Thyroid gland (tissue), 4 donors: ENCODE results near the gene APOF. TPM values are rescaled to one million over a fixed set of nuclear protein-coding genes. Genes with fewer than 3 reads are reported as not detected.
"Not testable (repeated sequence)": the region's sequence is repeated elsewhere in the genome, so short reads cannot be mapped to it uniquely, and the experiment has no call there.

Source experiments
- DNase-seq, 2 donors: peaks; one replicate each; pipeline ENCODE4 v3.0.0-alpha.2; 2019
- H3K27ac ChIP-seq, 3 donors: fragments of 200-600 bp; sonication (generic); 1 replicate in 2 of 3; 2 replicates in 1 of 3; pipeline ENCODE4 v1.5.1; 2016 to 2019; ENCODE audit warnings: mild to moderate bottlenecking in 1 of 3, moderate library complexity in 1 of 3
- H3K27me3 ChIP-seq: fragments of 200-600 bp; sonication (generic); one replicate; pipeline ENCODE4 v1.5.1; 2019
- H3K36me3 ChIP-seq, 2 donors: fragments of 200-600 bp; sonication (generic); one replicate each; pipeline ENCODE4 v1.5.1; 2016 to 2019
- H3K4me1 ChIP-seq, 2 donors: fragments of 200-600 bp; sonication (generic); one replicate each; pipeline ENCODE4 v1.5.1; 2017 to 2019
- H3K4me3 ChIP-seq, 3 donors: fragments of 200-600 bp; sonication (generic); replicated peaks in 1 of 3; 1 replicate in 2 of 3; 2 replicates in 1 of 3; pipeline ENCODE4 v1.5.1; 2016; ENCODE audit warnings: mild to moderate bottlenecking in 1 of 3
- H3K9me3 ChIP-seq: fragments of 200-600 bp; sonication (generic); one replicate; pipeline ENCODE4 v1.5.1; 2017
- CTCF ChIP-seq, 6 experiments: fragments of 200-600 bp in 3 of 6; fragments of 450-650 bp in 3 of 6; sonication (generic) in 3 of 6; IDR thresholded peaks; one replicate each; pipeline ENCODE4 v1.5.1; 2016 to 2019; ENCODE audit warnings: antibody characterized with exemption in 6 of 6, mild to moderate bottlenecking in 2 of 6, inconsistent platforms in 1 of 6, moderate library complexity in 1 of 6
- POLR2A ChIP-seq, 2 donors: fragments of 450-650 bp; IDR thresholded peaks; one replicate each; pipeline ENCODE4 v1.6.1; 2017; ENCODE audit warnings: antibody characterized with exemption in 2 of 2, mild to moderate bottlenecking in 2 of 2, moderate library complexity in 1 of 2
- WGBS, 2 donors: methylation state at CpG; one replicate each; pipeline ENCODE4 v1.1.5; 2017; 5-methylcytosine and 5-hydroxymethylcytosine counted together
- intact Hi-C: fragments of 100-400 bp; cut with DNase I; formaldehyde crosslinking; loops from one replicate; pipeline ENCODE4 v1.15.1; 2023
- total RNA-seq, 4 donors: library from RNA; depleted of rRNA; stranded (reverse); fragments of >200 nt; gene quantifications; one replicate each; pipeline ENCODE4 v1.2.3, GENCODE V29; 2016

The APOF gene
- total RNA-seq, 4 donors from 2014 or later, result not detected

- 5 to 6% methylated on average over 1 of the region's 1 CpG for WGBS, 2 donors
Measured at GRCh38 chr12:56358836-56359532, 3.7 kb downstream of the APOF start.

GRCh38 chr12:56351325-56351724, 11.3 kb downstream of the APOF start:
- H3K36me3 ChIP-seq, result peaks cover 83 to 88% of the 10 kb centered on the region in 2 donors
- no peak for TF ChIP-seq POLR2A (IDR thresholded peaks at IDR 0.05)
- TF ChIP-seq CTCF (IDR thresholded peaks at IDR 0.05), result no peak

More at GRCh38 chr12:56358836-56359532, 3.7 kb downstream of the APOF start:
- H3K27ac ChIP-seq, result peak overlapping the region in 2 of 3 donors; percentile 78 to 80
- intact Hi-C loops, result loop anchor here (10.0 kb wide), 1 partner anchor 96 kb away; the partner anchor contains the start of gene MIP
- peaks cover 22 to 27% of the 10 kb centered on the region in 2 donors for H3K36me3 ChIP-seq
- TF ChIP-seq POLR2A (IDR thresholded peaks at IDR 0.05) (no peak), CTCF (IDR thresholded peaks at IDR 0.05) (no peak)
- no peaks in the 10 kb centered on the region for H3K9me3 ChIP-seq
- no peak for DNase-seq
- no peaks in the 10 kb centered on the region for H3K27me3 ChIP-seq
- peaks cover 14 to 21% of the 10 kb centered on the region in 2 donors for H3K4me1 ChIP-seq
- H3K4me3 ChIP-seq, result peak overlapping the region in 2 of 3 donors; percentile 24 to 40

GRCh38 chr12:56350662-56351061, 12.0 kb downstream of the APOF start:
- Histone ChIP-seq H3K36me3 (peaks cover 83 to 88% of the 10 kb centered on the region in 2 donors), H3K4me3 (no peak overlapping the region)
- intact Hi-C loops, result loop anchor here (5.0 to 10.0 kb wide), 2 partner anchors 33 to 104 kb away; partner anchors contain the start of genes CNPY2 and MIP

More at GRCh38 chr12:56351325-56351724, 11.3 kb downstream of the APOF start:
- H3K27me3 ChIP-seq, result no peaks in the 10 kb centered on the region
- no peak for DNase-seq
- intact Hi-C loops, result loop anchor here (5.0 to 10.0 kb wide), 2 partner anchors 34 to 103 kb away; partner anchors contain the start of genes CNPY2 and MIP
- H3K27ac ChIP-seq, result no peak overlapping the region
- H3K4me1 ChIP-seq, result no peaks in the 10 kb centered on the region
- H3K4me3 ChIP-seq, result no peak overlapping the region
- H3K9me3 ChIP-seq, result no peaks in the 10 kb centered on the region
- 100% methylated on average over 2 of the region's 2 CpGs for WGBS, 2 donors

GRCh38 chr12:56348776-56349175, 13.9 kb downstream of the APOF start:
- Histone ChIP-seq H3K36me3 (peaks cover 75 to 76% of the 10 kb centered on the region in 2 donors), H3K4me3 (no peak overlapping the region), H3K4me1 (no peaks in the 10 kb centered on the region), H3K27ac (no peak overlapping the region), H3K27me3 (no peaks in the 10 kb centered on the region), H3K9me3 (no peaks in the 10 kb centered on the region)
- TF ChIP-seq CTCF (IDR thresholded peaks at IDR 0.05) (no peak), POLR2A (IDR thresholded peaks at IDR 0.05) (no peak)
- 89 to 100% methylated on average over 5 of the region's 5 CpGs for WGBS, 2 donors
- intact Hi-C loops, result no loop called here
- DNase-seq, result no peak

More at GRCh38 chr12:56350662-56351061, 12.0 kb downstream of the APOF start:
- Histone ChIP-seq H3K9me3 (no peaks in the 10 kb centered on the region), H3K27ac (no peak overlapping the region), H3K27me3 (no peaks in the 10 kb centered on the region), H3K4me1 (no peaks in the 10 kb centered on the region)
- DNase-seq, result no peak
- TF ChIP-seq CTCF (IDR thresholded peaks at IDR 0.05), result no peak
- 82 to 87% methylated on average over 2 of the region's 2 CpGs for whole genome bisulfite sequencing, 2 donors

- 89 to 95% methylated on average over 9 of the region's 9 CpGs for WGBS, 2 donors
- H3K27ac ChIP-seq, H3K27me3 ChIP-seq, H3K4me1 ChIP-seq, intact Hi-C loops, H3K9me3 ChIP-seq, H3K4me3 ChIP-seq, DNase-seq: not testable (repeated sequence)
- H3K36me3 ChIP-seq, result peaks cover 77 to 78% of the 10 kb centered on the region in 2 donors
Measured at GRCh38 chr12:56347255-56347654, 15.4 kb downstream of the APOF start.
